Measurements from ENCODE around the gene CCL17.
"Not testable (repeated sequence)": the region's sequence is repeated elsewhere in the genome, so short reads cannot be mapped to it uniquely, and the experiment has no call there.

The CCL17 gene

GRCh38 chr16:57394444-57394843 lies 10.1 kb upstream of the CCL17 start:
- ChIA-PET CTCF (interaction anchor here (0.6 to 1.6 kb wide), 3 partner anchors 15 to 841 kb away, joined by 3 to 4 read pairs (median 4); no protein-coding TSS in a partner anchor), POLR2A (ENCODE audit: low non-redundant PET) (no interaction called here)
- H3K27ac ChIP-seq: peak overlapping the region; percentile 39
- TF ChIP-seq CTCF (conservative IDR thresholded peaks at IDR 0.05; ENCODE audit: low read depth): no peak
- DNase-seq (ENCODE audit: low spot score): peak; percentile 30

GRCh38 chr16:57395026-57395425 lies 9.5 kb upstream of the CCL17 start:
- ChIA-PET POLR2A (ENCODE audit: low non-redundant PET) (interaction anchor here (0.5 kb wide), 1 partner anchor 107 kb away, joined by 3 read pairs; no protein-coding TSS in a partner anchor), CTCF (interaction anchor here (0.6 to 1.6 kb wide), 2 partner anchors 15 to 18 kb away, joined by 3 to 4 read pairs; no protein-coding TSS in a partner anchor)
- TF ChIP-seq CTCF (conservative IDR thresholded peaks at IDR 0.05; ENCODE audit: low read depth): no peak
- H3K27ac ChIP-seq: peak overlapping the region; percentile 39; the same call in 1 of the 2 replicates
- DNase-seq (ENCODE audit: low spot score): no peak

- no peak for DNase-seq (ENCODE audit: low spot score)
- TF ChIP-seq CTCF (conservative IDR thresholded peaks at IDR 0.05; ENCODE audit: low read depth): no peak
- POLR2A ChIA-PET (ENCODE audit: low non-redundant PET): no interaction called here
- CTCF ChIA-PET: no interaction called here
- H3K27ac ChIP-seq: no peak overlapping the region
These were observed 7.8 kb upstream of the CCL17 start for GRCh38 chr16:57396786-57397185.

- POLR2A ChIA-PET (ENCODE audit: low non-redundant PET); H3K27ac ChIP-seq; CTCF ChIA-PET; DNase-seq (ENCODE audit: low spot score): not testable (repeated sequence)
These were observed 7.1 kb upstream of the CCL17 start for GRCh38 chr16:57397493-57397892.

- no peak for TF ChIP-seq CTCF (conservative IDR thresholded peaks at IDR 0.05; ENCODE audit: low read depth)
- POLR2A ChIA-PET (ENCODE audit: low non-redundant PET): no interaction called here
- no peak for DNase-seq (ENCODE audit: low spot score)
- no peak overlapping the region for H3K27ac ChIP-seq
- CTCF ChIA-PET: interaction anchor here (1.1 kb wide), 1 partner anchor 15 kb away, joined by 4 read pairs; no protein-coding TSS in a partner anchor
These were observed 2.5 kb upstream of the CCL17 start for GRCh38 chr16:57401943-57402640.

- ChIA-PET CTCF (interaction anchor here (0.7 to 2.2 kb wide), 2 partner anchors 12 to 33 kb away, joined by 3 to 10 read pairs; no protein-coding TSS in a partner anchor), POLR2A (ENCODE audit: low non-redundant PET) (no interaction called here)
- no peak for DNase-seq (ENCODE audit: low spot score)
- no peak overlapping the region for H3K27ac ChIP-seq
- no peak for TF ChIP-seq CTCF (conservative IDR thresholded peaks at IDR 0.05; ENCODE audit: low read depth)
These were observed 530 bp downstream of the CCL17 start for GRCh38 chr16:57405097-57405496.

- ChIA-PET POLR2A (ENCODE audit: low non-redundant PET) (no interaction called here), CTCF (interaction anchor here (1.1 kb wide), 1 partner anchor 10 kb away, joined by 3 read pairs; no protein-coding TSS in a partner anchor)
- no peak for DNase-seq (ENCODE audit: low spot score)
- H3K27ac ChIP-seq: no peak overlapping the region
- TF ChIP-seq CTCF (conservative IDR thresholded peaks at IDR 0.05; ENCODE audit: low read depth): no peak
These were observed 2.3 kb downstream of the CCL17 start for GRCh38 chr16:57406881-57407280.

Measured in RWPE1 (cell line).